Hematopoietic multipotent progenitor cell (in vitro differentiated cells): ENCODE data around the gene ZSCAN26. TPM values are rescaled to one million over a fixed set of nuclear protein-coding genes. Genes with fewer than 3 reads are reported as not detected.
A peak's percentile ranks its signal among the peaks of the same experiment; 100 is the strongest.
"Not testable (repeated sequence)": the region's sequence is repeated elsewhere in the genome, so short reads cannot be mapped to it uniquely, and the experiment has no call there.

ENCODE experiments used
- DNase-seq, 3 donors: peaks; one replicate each; pipeline ENCODE4 v3.0.0-alpha.2; 2011 to 2015; ENCODE audit warnings: low read depth in 2 of 3, low spot score in 2 of 3
- total RNA-seq: library from RNA; depleted of rRNA; stranded (reverse); fragments of >200 nt; gene quantifications from one replicate; pipeline ENCODE4 v1.2.3, GENCODE V29; 2012

Gene ZSCAN26
- total RNA-seq, 1 donor = 8.6 TPM

- DNase-seq = peak in 2 of 3 donors; percentile 40 to 52
Observed at GRCh38 chr6:28254121-28254519, 12.8 kb upstream of the ZSCAN26 start.

DNA sequence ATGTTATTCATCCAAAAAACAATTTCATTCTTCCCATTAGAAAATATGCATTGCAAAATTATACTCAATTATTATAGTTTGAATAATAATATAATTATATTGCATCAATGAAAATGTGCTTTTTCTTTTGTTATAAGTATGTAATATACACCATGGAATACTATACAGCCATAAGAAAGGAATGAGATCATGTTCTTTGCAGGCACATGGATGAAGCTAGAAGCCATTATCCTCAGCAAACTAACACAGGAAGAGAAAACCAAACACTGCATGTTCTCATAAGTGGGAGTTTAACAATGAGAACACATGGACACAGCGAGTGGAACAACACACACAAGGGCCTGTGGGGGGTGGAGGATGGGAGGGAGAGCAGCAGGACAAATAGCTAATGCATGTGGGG is 9.9 kb upstream of the ZSCAN26 start:
- no peak for DNase-seq

DNA sequence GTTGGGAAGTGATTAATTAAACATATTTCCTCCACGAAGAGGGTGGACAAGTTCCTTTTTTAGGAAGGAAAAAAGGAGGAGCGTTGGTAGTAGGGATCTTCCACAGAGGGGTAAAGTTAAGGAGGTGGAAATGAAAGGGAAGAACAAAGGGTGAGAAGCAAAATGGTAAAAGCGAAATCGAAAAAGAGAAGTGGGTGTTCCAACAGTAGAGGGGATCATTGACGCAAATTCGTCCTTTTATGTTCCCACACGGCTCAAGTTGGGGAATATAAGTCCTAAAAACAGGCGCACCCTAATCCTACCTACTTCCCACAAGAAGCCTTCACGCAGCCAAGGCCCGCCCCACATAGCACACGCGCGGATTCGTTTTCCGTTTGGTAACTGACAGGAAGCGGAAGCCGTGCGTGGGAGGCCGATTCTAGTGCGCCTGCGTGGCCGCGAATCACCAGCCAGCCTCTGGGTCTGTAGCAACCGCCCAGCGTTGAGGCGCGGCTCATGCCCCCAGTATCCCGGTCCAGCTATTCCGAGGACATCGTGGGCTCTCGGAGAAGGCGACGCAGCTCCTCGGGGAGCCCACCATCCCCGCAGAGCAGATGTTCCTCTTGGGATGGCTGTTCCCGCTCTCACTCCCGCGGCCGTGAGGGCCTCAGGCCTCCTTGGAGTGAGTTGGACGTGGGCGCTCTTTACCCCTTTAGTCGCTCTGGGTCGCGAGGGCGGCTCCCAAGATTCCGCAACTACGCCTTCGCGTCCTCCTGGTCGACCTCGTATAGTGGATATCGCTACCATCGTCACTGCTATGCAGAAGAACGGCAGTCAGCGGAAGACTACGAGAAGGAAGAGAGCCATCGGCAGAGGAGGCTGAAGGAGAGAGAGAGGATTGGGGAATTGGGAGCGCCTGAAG is 7.8 kb upstream of the ZSCAN26 start, which contains the start of gene NKAPL:
TSS of gene NKAPL (plus strand) at position 421 of the 901 bp plus-strand sequence. CDS start at position 496, 75 bp downstream.
- peak in 2 of 3 donors; percentile 55 to 78 for DNase-seq

DNA sequence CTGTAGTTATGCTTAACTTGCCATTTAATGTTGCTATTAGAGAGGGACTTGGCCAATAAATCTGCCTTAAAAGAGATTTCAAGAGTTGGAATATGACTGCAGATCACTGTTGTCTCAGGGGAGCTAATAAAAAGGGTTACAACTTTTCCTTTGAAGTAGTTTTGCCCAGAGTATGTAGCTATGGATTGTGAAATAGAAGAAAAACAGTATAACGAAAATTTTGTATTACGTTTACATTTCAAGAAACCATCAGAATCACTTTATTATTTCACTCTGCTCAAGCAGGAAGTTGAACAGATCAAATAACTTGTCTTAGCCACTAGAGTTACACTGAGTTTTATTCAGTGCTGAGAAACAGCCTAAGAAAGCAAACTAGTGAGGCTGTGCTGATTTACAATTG is 3.0 kb upstream of the ZSCAN26 start:
- DNase-seq = no peak

- DNase-seq = peak in 1 of 3 donors; percentile 31
Observed at GRCh38 chr6:28264834-28265401, 2.0 kb upstream of the ZSCAN26 start.

- DNase-seq = no peak
Observed at GRCh38 chr6:28266563-28266961, 381 bp upstream of the ZSCAN26 start.

- no peak for DNase-seq
Observed at GRCh38 chr6:28267695-28268059, 734 bp downstream of the ZSCAN26 start.

- peak in 2 of 3 donors; percentile 26 to 32 for DNase-seq
Observed at GRCh38 chr6:28269492-28269891, 2.5 kb downstream of the ZSCAN26 start.

DNA sequence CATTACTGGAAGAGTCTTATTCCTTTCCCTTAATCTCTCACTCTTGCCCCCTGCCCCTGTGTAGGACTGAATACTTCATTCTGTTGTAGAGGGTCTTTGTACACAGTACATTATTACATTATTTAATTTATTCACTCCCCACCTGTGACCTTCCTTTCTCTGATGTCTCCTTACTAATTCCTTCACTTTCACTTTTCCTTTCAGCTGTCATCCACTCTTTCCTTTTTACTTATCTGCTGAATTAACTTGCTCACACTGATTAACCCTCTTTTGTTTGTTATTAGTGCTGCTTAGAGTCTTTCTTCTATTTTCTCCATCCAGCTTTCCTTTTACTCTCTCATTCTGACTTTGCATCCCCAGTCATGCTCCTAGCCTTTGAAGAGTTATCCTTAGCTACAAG is 7.9 kb downstream of the ZSCAN26 start:
- DNase-seq = no peak

DNA sequence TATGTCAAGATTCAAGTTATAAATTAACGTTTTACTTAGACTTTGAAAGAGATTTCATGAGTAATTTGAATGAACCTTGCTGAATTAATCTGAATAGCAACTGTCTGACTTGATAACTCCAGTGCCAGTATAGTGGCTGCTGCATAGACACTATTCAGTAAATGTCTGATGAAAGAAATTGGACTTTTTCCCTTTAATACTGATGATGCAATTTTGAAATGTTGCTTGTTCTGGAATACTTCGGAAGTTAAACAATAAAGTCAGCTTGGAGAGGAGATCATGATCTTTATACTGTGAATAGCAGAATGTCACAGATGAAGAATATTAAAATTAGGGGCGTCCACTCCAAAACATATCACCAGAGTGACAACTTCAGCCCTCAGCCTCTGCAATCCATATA is 10.8 kb downstream of the ZSCAN26 start:
- no peak for DNase-seq

DNA sequence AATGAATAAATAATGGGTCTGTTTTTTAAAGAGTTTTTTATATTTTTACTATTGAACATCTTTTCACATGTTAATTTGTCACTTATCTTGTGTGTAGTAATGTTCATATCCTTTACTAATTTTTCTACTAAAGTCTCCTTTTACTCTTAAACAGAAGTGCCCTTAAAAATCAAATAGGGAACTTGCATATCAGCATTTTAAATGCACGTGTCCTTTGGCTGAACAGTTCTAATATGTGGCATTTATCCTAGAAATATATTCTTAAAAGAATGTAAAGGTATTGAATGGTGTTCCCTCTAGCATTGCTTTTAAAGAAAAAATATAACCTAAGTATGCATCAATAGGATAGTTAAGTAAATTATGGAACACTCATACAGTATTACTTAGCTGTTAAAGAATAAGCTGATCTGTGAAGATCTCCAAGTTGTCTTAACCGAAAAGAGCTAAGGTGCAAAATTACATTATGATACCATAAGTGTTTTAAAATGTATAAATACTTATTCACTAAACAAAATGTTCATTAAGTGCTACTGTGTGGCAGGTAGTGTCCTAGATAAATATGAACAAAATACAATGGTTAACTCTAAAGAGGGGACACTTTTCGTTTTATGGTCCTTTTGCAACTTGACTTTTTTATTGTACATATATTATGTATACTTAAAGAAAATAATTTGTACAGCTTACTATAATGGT is 13.8 kb downstream of the ZSCAN26 start:
- no peak for DNase-seq

GRCh38 chr6:28281288-28282064 is 14.5 kb downstream of the ZSCAN26 start, which contains the start of gene PGBD1:
PGBD1 (plus strand) TSS chr6:28281572; CDS start chr6:28283814, 2,242 bp downstream.
- DNase-seq = peak in 2 of 3 donors; percentile 65 to 75

DNA sequence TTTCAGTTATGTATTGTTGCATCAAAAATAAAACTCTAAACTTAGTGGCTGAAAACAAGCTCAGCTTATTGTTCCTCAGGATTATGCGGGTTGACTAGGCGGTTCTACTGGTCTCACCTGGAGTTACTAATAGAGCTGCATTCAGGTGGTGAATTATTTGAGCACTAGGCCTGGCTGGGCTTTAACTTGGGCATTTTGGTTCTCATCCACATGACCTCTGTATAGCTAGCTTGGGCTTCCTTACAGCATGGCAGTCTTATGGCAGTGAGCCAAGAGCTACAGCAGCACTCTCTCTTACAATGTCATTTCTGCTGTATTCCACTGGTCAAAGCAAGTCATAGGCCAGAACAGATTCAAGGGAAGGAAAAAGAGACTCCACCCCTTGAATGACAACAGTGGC is 16.0 kb downstream of the ZSCAN26 start:
- DNase-seq = no peak

DNA sequence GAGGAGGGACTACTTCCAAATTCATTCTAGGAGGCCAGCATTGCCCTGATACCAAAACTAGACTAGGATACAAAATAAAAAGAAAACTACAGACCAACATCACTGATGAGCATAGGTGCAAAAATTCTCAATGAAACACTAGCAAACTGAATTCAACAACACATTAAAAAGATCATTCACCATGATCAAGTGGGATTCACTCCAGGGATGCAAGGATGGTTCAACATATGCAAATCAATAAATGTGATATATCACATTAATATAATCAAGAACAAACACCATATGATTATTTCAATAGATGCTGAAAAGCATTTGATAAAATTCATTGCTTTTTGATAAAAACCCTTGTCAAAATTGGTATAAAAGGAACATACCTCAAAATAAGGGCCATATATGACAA is 24.6 kb downstream of the ZSCAN26 start:
- DNase-seq = no peak

DNA sequence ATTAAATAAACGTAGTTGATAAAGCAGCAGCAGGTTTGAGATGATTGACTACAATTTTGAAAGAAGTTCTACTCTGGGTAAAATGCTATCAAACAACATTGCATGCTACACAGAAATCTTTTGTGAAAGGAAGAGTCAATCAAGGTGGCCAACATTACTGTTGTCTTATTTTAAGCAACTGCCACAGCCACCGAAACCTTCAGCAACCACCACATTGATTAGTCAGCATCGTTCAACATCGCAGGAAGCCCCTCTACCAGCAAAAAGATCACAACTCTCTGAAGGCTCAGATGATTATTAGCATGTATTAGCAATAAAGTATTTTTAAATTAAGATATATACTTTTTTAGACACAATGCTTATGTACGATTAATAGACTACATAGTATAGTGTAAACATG is 28.4 kb downstream of the ZSCAN26 start:
- DNase-seq = no peak

DNA sequence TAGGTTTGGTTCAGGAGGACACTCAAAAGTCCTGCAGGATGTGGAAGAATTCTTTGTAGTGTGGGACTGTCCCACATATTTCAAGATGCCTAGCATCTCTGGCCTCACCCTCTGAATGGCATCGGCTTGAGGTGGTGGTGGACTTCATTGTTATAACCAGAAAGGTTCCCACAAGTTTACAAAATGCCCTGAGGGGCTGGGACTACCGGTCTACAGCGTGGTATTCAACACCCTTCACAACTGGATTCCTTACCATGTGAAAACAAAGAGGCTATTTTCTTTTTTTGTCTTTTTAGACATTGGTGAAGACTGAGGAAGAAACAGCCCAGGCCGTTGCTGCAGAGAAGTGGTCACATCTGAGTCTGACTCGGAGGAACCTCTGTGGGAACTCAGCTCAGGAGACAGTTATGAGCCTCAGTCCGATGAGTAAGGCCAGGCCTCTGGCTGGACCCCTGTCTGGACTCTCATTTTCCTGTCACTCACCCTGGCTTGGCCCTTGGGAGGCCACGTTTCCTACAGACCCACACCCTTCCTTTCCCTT is 29.6 kb downstream of the ZSCAN26 start:
- no peak for DNase-seq

GRCh38 chr6:28303570-28303969 is 36.6 kb downstream of the ZSCAN26 start:
- no peak for DNase-seq

DNA sequence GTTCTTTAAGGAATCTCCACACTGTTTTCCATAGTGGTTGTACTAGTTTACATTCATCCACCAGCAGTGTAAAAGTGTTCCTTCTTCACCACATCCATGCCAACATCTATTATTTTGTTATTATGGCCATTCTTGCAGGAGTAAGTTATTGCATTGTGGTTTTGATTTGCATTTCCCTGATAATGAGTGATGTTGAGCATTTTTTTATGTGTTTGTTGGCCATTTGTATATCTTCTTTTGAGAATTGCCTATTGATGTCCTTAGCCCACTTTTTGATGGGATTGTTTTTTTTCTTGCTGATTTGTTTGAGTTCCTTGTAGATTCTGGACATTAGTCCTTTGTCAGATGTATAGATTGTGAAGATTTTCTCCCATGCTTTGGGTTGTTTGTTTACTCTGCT is 39.4 kb downstream of the ZSCAN26 start:
- DNase-seq = not testable (repeated sequence)

- no peak for DNase-seq
Observed at GRCh38 chr6:28311139-28311823, 44.3 kb downstream of the ZSCAN26 start.

- DNase-seq = no peak
Observed at GRCh38 chr6:28312939-28313338, 46.0 kb downstream of the ZSCAN26 start.
